Testis (tissue), 3 donors: Measurements from ENCODE around the gene KAT6B. TPM values are rescaled to one million over a fixed set of nuclear protein-coding genes. Genes with fewer than 3 reads are reported as not detected.
A peak's percentile ranks its signal among the peaks of the same experiment; 100 is the strongest.

Experiments
- DNase-seq: peaks from one replicate; pipeline ENCODE4 v3.0.0-alpha.2; 2019
- H3K27ac ChIP-seq, 2 donors: fragments of 200-600 bp; sonication (generic); one replicate each; pipeline ENCODE4 v1.5.1; 2019
- H3K27me3 ChIP-seq: fragments of 200-600 bp; sonication (generic); one replicate; pipeline ENCODE4 v1.5.1; 2019
- H3K36me3 ChIP-seq: fragments of 200-600 bp; sonication (generic); one replicate; pipeline ENCODE4 v1.5.1; 2017; ENCODE audit warnings: low read depth; ENCODE audit errors: missing control alignments
- H3K4me1 ChIP-seq: fragments of 200-600 bp; sonication (generic); one replicate; pipeline ENCODE4 v1.5.1; 2019
- H3K4me3 ChIP-seq, 2 donors: fragments of 200-600 bp; sonication (generic); one replicate each; pipeline ENCODE4 v1.5.1; 2017 to 2019
- H3K9me3 ChIP-seq: fragments of 200-600 bp; sonication (generic); one replicate; pipeline ENCODE4 v1.5.1; 2017
- CTCF ChIP-seq, 3 experiments: fragments of 450-650 bp in 2 of 3; fragments of 200-600 bp in 1 of 3; sonication (generic) in 1 of 3; IDR thresholded peaks; one replicate each; pipeline ENCODE4 v1.5.1; 2016 to 2019; ENCODE audit warnings: antibody characterized with exemption in 3 of 3, mild to moderate bottlenecking in 2 of 3, moderate library complexity in 1 of 3
- POLR2A ChIP-seq: fragments of 450-650 bp; IDR thresholded peaks from one replicate; pipeline ENCODE4 v1.6.1; 2017; ENCODE audit warnings: antibody characterized with exemption, mild to moderate bottlenecking, moderate library complexity
- WGBS, 2 donors: methylation state at CpG; one replicate each; pipeline ENCODE4 v1.1.5; 2018; 5-methylcytosine and 5-hydroxymethylcytosine counted together
- intact Hi-C: fragments of 100-400 bp; cut with DNase I; formaldehyde crosslinking; loops from one replicate; pipeline ENCODE4 v1.15.1; 2023; ENCODE audit warnings: low total_unique reads
- polyA plus RNA-seq: library from polyadenylated mRNA; stranded (reverse); fragments of 350-450 nt; fragmentation: Illumina TruSeq; extraction: RNeasy Lipid Tissue Mini Kit (QIAGEN cat#74804); gene quantifications from one replicate; pipeline ENCODE4 v1.2.3, GENCODE V29; 2014; ENCODE audit warnings: low read depth, low replicate concordance; ENCODE audit not compliant: insufficient read depth
- total RNA-seq, 2 donors: library from RNA; depleted of rRNA; stranded (reverse); fragments of >200 nt; gene quantifications; one replicate each; pipeline ENCODE4 v1.2.3, GENCODE V29; 2016

The KAT6B gene
- total and polyA plus RNA-seq, 3 donors from 2014 or later, result 23.9 to 109 (median 106) TPM

- no peak overlapping the region for H3K4me3 ChIP-seq
- DNase-seq, result no peak
- no peaks in the 10 kb centered on the region for H3K9me3 ChIP-seq
- WGBS, 2 donors, result 64 to 78% methylated on average over 2 of the region's 2 CpGs
- intact Hi-C loops, result no loop called here
- H3K27ac ChIP-seq, result peak overlapping the region; percentile 48 to 82
- H3K36me3 ChIP-seq, result no peaks in the 10 kb centered on the region
- no peak for TF ChIP-seq POLR2A
- peaks cover 33% of the 10 kb centered on the region for H3K4me1 ChIP-seq
- no peaks in the 10 kb centered on the region for H3K27me3 ChIP-seq
Measured at GRCh38 chr10:74822101-74822500, 4.3 kb upstream of the KAT6B start.

GRCh38 chr10:74822521-74823089, 3.8 kb upstream of the KAT6B start:
- no peak for DNase-seq
- Histone ChIP-seq H3K9me3 (no peaks in the 10 kb centered on the region), H3K36me3 (no peaks in the 10 kb centered on the region), H3K27ac (peak overlapping the region; percentile 48 to 82), H3K27me3 (no peaks in the 10 kb centered on the region), H3K4me1 (peaks cover 37% of the 10 kb centered on the region), H3K4me3 (no peak overlapping the region)
- TF ChIP-seq CTCF (IDR thresholded peaks at IDR 0.05) (no peak), POLR2A (no peak)
- intact Hi-C loops, result no loop called here
- 34 to 50% methylated on average over 3 of the region's 3 CpGs for WGBS, 2 donors

DNA sequence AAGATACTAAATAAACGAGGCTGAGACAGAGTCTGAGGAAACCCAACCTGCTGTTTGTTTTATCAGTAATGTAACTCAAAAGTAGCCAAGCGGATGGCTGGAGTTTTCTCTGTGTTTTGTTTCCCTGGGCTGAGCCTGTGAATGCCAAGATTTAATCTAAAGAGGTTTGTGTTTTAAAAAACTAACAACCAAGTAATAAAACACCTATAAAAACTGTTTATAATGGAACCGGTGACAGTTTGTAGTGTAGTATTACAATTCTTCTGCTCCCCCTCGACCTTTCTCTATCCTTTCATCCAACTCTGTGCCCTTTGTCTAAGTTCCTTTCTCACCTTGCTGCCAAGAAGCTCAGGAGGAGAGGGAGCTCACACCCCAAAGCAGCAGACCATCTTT, 2.6 kb upstream of the KAT6B start:
- Histone ChIP-seq H3K27me3 (no peaks in the 10 kb centered on the region), H3K4me1 (peaks cover 41% of the 10 kb centered on the region), H3K9me3 (no peaks in the 10 kb centered on the region), H3K36me3 (no peaks in the 10 kb centered on the region), H3K4me3 (peak overlapping the region in 1 of 2 donors; percentile 98), H3K27ac (peak overlapping the region; percentile 82 to 89)
- 21 to 26% methylated on average over 4 of the region's 4 CpGs for WGBS, 2 donors
- intact Hi-C loops, result no loop called here
- peak; percentile 66 for DNase-seq
- TF ChIP-seq POLR2A, result no peak
- no peak for TF ChIP-seq CTCF (IDR thresholded peaks at IDR 0.05)

DNA sequence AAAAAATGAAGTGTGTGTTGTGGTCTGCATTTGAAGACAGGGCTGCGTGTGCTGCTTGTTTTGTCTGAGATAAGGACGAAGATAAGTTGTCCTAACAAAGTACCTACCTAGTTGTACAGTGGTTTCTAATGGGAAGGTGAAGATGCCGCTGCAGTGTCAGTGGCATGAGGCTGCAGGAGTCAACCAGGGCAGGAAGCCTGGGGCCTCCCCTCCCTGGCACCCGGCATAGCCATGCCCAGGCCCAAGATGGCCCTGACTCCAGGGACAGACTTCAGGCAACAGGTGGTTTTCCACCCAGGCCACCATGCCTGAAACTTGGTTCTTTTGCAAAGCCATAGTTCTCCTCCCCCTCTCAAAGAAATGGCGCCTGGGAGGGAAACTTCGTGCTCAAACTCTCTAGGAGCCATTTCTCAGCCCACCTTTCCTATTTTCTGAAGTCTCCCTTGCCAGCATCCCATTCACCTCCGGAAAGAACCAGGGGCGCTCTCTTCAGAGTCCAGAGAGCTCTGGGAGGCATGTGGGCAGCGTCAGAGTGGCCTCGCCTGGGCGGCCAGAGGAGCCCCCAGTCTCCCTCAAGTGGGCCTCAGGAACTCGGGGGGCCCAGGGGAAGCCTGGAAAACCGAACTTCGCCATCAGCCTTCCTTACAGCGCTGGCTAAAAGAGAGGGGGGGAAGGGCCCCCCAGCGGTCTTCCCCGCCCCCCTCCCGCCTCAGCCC, 2.1 kb upstream of the KAT6B start:
- H3K4me3 ChIP-seq, result peak overlapping the region; percentile 89 to 98
- TF ChIP-seq POLR2A (no peak), CTCF (IDR thresholded peaks at IDR 0.05) (no peak)
- no peak for DNase-seq
- no peaks in the 10 kb centered on the region for H3K9me3 ChIP-seq
- H3K4me1 ChIP-seq, result peaks cover 42% of the 10 kb centered on the region
- no peaks in the 10 kb centered on the region for H3K36me3 ChIP-seq
- intact Hi-C loops, result no loop called here
- 25 to 38% methylated on average over 8 to 18 of the region's 18 CpGs for WGBS, 2 donors
- peak overlapping the region; percentile 82 to 89 for H3K27ac ChIP-seq
- H3K27me3 ChIP-seq, result no peaks in the 10 kb centered on the region

DNA sequence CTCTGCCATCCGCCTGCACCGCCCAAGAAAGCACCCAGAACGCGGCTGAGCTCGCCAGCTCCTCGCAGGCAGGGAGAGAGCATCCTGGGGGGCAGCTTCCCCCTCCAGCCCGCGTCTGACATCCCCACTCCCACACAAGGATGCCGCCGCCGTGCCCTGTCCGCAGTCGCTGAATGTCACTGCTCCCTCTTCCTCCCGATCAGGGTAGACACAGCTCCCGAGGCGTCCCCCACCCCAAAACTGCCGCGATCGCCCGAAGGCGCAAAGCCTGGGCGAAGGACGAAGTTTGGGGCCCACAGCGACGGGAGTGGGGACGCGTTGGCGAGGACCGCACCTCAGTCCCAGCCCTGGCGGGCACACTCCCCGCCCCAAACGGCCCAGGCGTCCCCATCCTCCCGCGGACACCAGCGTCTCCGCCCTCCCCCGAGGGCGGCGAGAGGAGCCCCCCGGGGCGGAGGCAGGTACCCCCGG, 1.5 kb upstream of the KAT6B start:
- Histone ChIP-seq H3K9me3 (no peaks in the 10 kb centered on the region), H3K4me1 (peaks cover 43% of the 10 kb centered on the region), H3K27me3 (no peaks in the 10 kb centered on the region), H3K36me3 (no peaks in the 10 kb centered on the region), H3K4me3 (peak overlapping the region; percentile 89 to 98), H3K27ac (peak overlapping the region; percentile 82 to 89)
- peak; percentile 49 for DNase-seq
- WGBS, 2 donors, result 1% methylated on average over 41 of the region's 43 CpGs; no CpG with 5 or more reads in 1 of the 2 donors
- intact Hi-C loops, result no loop called here
- no peak for TF ChIP-seq CTCF (IDR thresholded peaks at IDR 0.05)
- no peak for TF ChIP-seq POLR2A
